SK-N-SH treated with all-trans-retinoic acid at 6 μM for 48 hours (cell line): ENCODE data around the gene KCNK3.

Source experiments
- ATAC-seq: fragments of 200-7000 bp; cut with Tn5 transposase; 3 replicates; pipeline ENCODE4 v1.9.1; 2020; ENCODE audit warnings: mild to moderate bottlenecking, moderate library complexity
- BACH2 ChIP-seq: fragments of 250-450 bp; sonication (Bioruptor Pico); IDR thresholded peaks from 2 replicates; pipeline ENCODE4 v1.9.0; 2021; ENCODE audit warnings: mild to moderate bottlenecking, borderline replicate concordance
- CREB5 ChIP-seq: fragments of 250-450 bp; sonication (Bioruptor Pico); IDR thresholded peaks from 2 replicates; pipeline ENCODE4 v1.5.1; 2020; ENCODE audit warnings: low read depth, mild to moderate bottlenecking, moderate library complexity
- ESRRG ChIP-seq: fragments of 250-450 bp; sonication (Bioruptor Pico); IDR thresholded peaks from 2 replicates; pipeline ENCODE4 v1.6.1; 2021; ENCODE audit warnings: mild to moderate bottlenecking
- GLIS3 ChIP-seq: fragments of 250-450 bp; sonication (Bioruptor Pico); IDR thresholded peaks from 2 replicates; pipeline ENCODE4 v1.5.0; 2020; ENCODE audit warnings: mild to moderate bottlenecking, moderate library complexity
- OSR1 ChIP-seq: fragments of 250-450 bp; sonication (Bioruptor Pico); IDR thresholded peaks from 2 replicates; pipeline ENCODE4 v1.8.0; 2022; ENCODE audit warnings: moderate library complexity, mild to moderate bottlenecking, inconsistent platforms
- PATZ1 ChIP-seq: fragments of 250-450 bp; sonication (Bioruptor Pico); IDR thresholded peaks from 2 replicates; pipeline ENCODE4 v1.8.0; 2020; ENCODE audit warnings: mild to moderate bottlenecking, moderate library complexity, borderline replicate concordance
- PPARA ChIP-seq: fragments of 250-450 bp; sonication (Bioruptor Pico); IDR thresholded peaks from 2 replicates; pipeline ENCODE4 v1.5.0; 2020; ENCODE audit warnings: mild to moderate bottlenecking, borderline replicate concordance
- RARB ChIP-seq: fragments of 250-450 bp; sonication (Bioruptor Pico); IDR thresholded peaks from 2 replicates; pipeline ENCODE4 v1.8.0; 2021; ENCODE audit warnings: mild to moderate bottlenecking, moderate library complexity
- SNAI2 ChIP-seq: fragments of 250-450 bp; sonication (Bioruptor Pico); IDR thresholded peaks from 2 replicates; pipeline ENCODE4 v1.5.0; 2020; ENCODE audit warnings: mild to moderate bottlenecking, moderate library complexity
- TCF4 ChIP-seq: fragments of 250-450 bp; sonication (Bioruptor Pico); IDR thresholded peaks from 2 replicates; pipeline ENCODE4 v1.8.0; 2021; ENCODE audit warnings: mild to moderate bottlenecking, moderate library complexity, borderline replicate concordance
- TSHZ2 ChIP-seq: fragments of 250-450 bp; sonication (Bioruptor Pico); IDR thresholded peaks from 2 replicates; pipeline ENCODE4 v1.5.0; 2020; ENCODE audit warnings: mild to moderate bottlenecking, moderate library complexity
- ZC3H10 ChIP-seq: fragments of 250-450 bp; sonication (Bioruptor Pico); IDR thresholded peaks from 2 replicates; pipeline ENCODE4 v1.5.1; 2021; ENCODE audit warnings: mild to moderate bottlenecking, moderate library complexity
- ZFP3 ChIP-seq: fragments of 250-450 bp; sonication (Bioruptor Pico); IDR thresholded peaks from 2 replicates; pipeline ENCODE4 v1.5.0; 2020; ENCODE audit warnings: mild to moderate bottlenecking, moderate library complexity
- ZFP30 ChIP-seq: fragments of 450-650 bp; formaldehyde crosslinking; IDR thresholded peaks from 2 replicates; pipeline ENCODE4 v1.5.0; 2022; ENCODE audit warnings: mild to moderate bottlenecking, moderate library complexity
- ZNF565 ChIP-seq: fragments of 450-650 bp; formaldehyde crosslinking; conservative IDR thresholded peaks from 2 replicates; pipeline ENCODE4 v1.5.0; 2020; ENCODE audit warnings: low read depth, mild to moderate bottlenecking, moderate library complexity
- ZNF70 ChIP-seq: fragments of 450-650 bp; formaldehyde crosslinking; IDR thresholded peaks from 2 replicates; pipeline ENCODE4 v1.5.0; 2020; ENCODE audit warnings: mild to moderate bottlenecking, moderate library complexity
- ZNF8 ChIP-seq: fragments of 450-650 bp; formaldehyde crosslinking; IDR thresholded peaks from 2 replicates; pipeline ENCODE4 v1.5.0; 2020; ENCODE audit warnings: mild to moderate bottlenecking, moderate library complexity
- TF ChIP-seq, protein P1 (sequence below): fragments of 250-450 bp; sonication (Bioruptor Pico); IDR thresholded peaks from 2 replicates; pipeline ENCODE4 v1.8.0; 2021; ENCODE audit warnings: low read depth, mild to moderate bottlenecking, moderate library complexity, borderline replicate concordance

KCNK3 gene

DNA sequence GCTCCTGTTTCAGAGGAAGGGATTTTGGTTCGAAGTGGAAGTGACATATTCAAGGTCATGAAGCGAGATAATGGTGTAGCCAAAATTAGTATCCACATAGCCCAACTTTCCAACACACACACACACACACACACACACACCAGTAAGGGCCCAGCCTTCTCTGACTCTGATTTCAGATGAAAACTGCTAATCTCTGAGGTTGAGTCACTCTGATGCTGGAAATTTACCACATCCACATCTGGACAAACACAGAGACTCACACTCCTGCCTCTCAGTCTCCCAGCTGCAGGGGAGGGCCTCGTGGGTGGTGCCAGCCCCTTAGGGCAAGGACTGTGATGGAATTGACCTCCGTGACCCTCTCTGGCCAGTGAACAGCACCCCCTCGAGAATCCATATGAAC is 42.6 kb downstream of the KCNK3 start:
- no peak; the same call in 2 of the 3 replicates for ATAC-seq

DNA sequence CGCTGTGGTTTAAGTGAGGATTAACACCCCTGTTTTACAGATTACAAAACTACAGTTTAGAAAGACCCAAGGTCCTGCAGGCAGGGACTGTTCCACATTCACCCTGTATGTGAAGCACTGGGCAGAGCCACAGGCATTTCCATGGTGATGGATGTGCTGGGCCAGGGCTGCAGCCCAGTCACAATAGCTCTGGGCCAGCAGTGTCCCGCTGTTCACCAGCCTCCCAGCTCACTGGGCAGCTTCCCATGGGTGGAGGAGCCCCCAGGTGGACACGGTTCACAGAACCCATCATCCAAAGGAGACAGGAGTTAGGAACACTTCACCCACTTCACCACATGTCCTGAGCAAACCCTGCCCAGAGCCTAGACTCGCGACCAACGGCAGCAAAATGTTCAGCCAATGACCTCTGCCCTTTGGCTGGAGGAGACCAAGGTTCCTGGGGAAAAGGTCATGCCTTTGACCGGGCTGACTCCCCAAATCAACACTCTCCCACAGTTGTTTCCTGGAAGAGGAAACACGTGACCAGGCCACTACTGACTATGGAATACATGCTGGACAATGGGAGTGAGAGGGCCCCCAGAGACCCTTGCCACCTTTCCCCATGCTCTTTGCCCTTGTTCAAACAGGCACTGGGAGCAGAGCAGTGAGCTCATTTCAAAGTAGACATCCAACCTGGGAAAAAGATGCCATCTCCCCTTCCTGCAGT is 43.5 kb downstream of the KCNK3 start:
- TF ChIP-seq ESRRG, result no peak
- no peak for TF ChIP-seq RARB (CRISPR knock-in tag)
- TF ChIP-seq ZNF8, result no peak
- TF ChIP-seq ZNF565 (CRISPR knock-in tag), result no peak
- no peak for TF ChIP-seq PATZ1 (CRISPR knock-in tag)
- TF ChIP-seq ZFP30 (CRISPR knock-in tag), result no peak
- TF ChIP-seq CREB5 (CRISPR knock-in tag), result no peak
- TF ChIP-seq TSHZ2, result no peak
- TF ChIP-seq GLIS3 (CRISPR knock-in tag), result no peak
- no peak for TF ChIP-seq PPARA
- peak; percentile 31; the same call in 2 of the 3 replicates for ATAC-seq

More for the DNA sequence above, 42.6 kb downstream of the KCNK3 start:
- TF ChIP-seq RARB (CRISPR knock-in tag) (no peak), TSHZ2 (no peak), OSR1 (CRISPR knock-in tag) (no peak), PPARA (no peak), ZC3H10 (CRISPR knock-in tag) (no peak), ZFP30 (CRISPR knock-in tag) (no peak), PATZ1 (CRISPR knock-in tag) (no peak)
- TF ChIP-seq, all 23 proteins: peak for 0

DNA sequence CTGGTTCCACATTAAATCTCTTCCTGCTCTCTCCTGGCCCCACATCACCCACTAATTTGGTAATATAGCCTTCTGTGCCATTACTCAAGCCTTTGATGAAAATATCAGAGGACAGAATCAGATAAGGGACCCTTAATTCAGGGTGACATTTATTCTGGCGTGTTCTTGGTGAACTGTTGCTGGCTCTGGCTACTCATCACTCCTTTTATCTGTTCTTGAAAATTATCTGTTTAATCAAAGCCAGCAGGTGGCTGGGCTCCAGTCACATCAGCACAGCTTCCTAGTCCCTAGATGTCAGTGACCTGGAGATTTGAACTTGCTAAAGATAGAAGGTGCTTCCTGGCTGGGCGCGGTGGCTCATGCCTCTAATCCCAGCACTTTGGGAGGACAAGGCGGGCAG is 44.7 kb downstream of the KCNK3 start:
- no peak for ATAC-seq
- TF ChIP-seq TCF4 (CRISPR knock-in tag) (peak; percentile 80), ZNF70 (CRISPR knock-in tag) (no peak), TSHZ2 (peak; percentile 74), ESRRG (no peak), GLIS3 (CRISPR knock-in tag) (no peak), SNAI2 (CRISPR knock-in tag) (no peak), CREB5 (CRISPR knock-in tag) (no peak), ZFP30 (CRISPR knock-in tag) (no peak), ZFP3 (no peak), BACH2 (CRISPR knock-in tag) (no peak)
- TF ChIP-seq, protein P1, sequence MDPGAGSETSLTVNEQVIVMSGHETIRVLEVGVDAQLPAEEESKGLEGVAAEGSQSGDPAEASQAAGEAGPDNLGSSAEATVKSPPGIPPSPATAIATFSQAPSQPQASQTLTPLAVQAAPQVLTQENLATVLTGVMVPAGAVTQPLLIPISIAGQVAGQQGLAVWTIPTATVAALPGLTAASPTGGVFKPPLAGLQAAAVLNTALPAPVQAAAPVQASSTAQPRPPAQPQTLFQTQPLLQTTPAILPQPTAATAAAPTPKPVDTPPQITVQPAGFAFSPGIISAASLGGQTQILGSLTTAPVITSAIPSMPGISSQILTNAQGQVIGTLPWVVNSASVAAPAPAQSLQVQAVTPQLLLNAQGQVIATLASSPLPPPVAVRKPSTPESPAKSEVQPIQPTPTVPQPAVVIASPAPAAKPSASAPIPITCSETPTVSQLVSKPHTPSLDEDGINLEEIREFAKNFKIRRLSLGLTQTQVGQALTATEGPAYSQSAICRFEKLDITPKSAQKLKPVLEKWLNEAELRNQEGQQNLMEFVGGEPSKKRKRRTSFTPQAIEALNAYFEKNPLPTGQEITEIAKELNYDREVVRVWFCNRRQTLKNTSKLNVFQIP (CRISPR knock-in tag), result no peak
